ENCODE measurements around the gene TMEM131L.
A peak's percentile ranks its signal among the peaks of the same experiment; 100 is the strongest.

Gene TMEM131L

GRCh38 chr4:153592064-153592463, 125.9 kb downstream of the TMEM131L start:
- peaks cover 59% of the 10 kb centered on the region for H3K36me3 Mint-ChIP-seq (ENCODE audit: low read depth)
- H3K27me3 Mint-ChIP-seq (ENCODE audit: low read depth) = no peaks in the 10 kb centered on the region
- peaks cover 23% of the 10 kb centered on the region for H3K4me1 Mint-ChIP-seq
- H3K9me3 Mint-ChIP-seq = no peaks in the 10 kb centered on the region
- peak overlapping the region in 1 of 3 experiments; percentile 21 for H3K4me3 Mint-ChIP-seq
- H3K27ac Mint-ChIP-seq = peak overlapping the region; percentile 6 to 49 (median 42)
- no peak for TF ChIP-seq CTCF (IDR thresholded peaks at IDR 0.05; ENCODE audit: unreplicated experiment in 3 of 3)

GRCh38 chr4:153593161-153593560, 127.0 kb downstream of the TMEM131L start:
- TF ChIP-seq CTCF (IDR thresholded peaks at IDR 0.05; ENCODE audit: unreplicated experiment in 3 of 3) = no peak
- Mint-ChIP-seq H3K4me3 (no peak overlapping the region), H3K4me1 (peaks cover 23% of the 10 kb centered on the region), H3K27ac (no peak overlapping the region), H3K36me3 (ENCODE audit: low read depth) (peaks cover 60% of the 10 kb centered on the region), H3K9me3 (no peaks in the 10 kb centered on the region), H3K27me3 (ENCODE audit: low read depth) (no peaks in the 10 kb centered on the region)

- Mint-ChIP-seq H3K27me3 (ENCODE audit: low read depth) (no peaks in the 10 kb centered on the region), H3K4me3 (no peak overlapping the region), H3K36me3 (ENCODE audit: low read depth) (peaks cover 60% of the 10 kb centered on the region), H3K4me1 (peaks cover 23% of the 10 kb centered on the region), H3K9me3 (no peaks in the 10 kb centered on the region), H3K27ac (peak overlapping the region in 1 of 3 experiments; percentile 34)
- TF ChIP-seq CTCF (IDR thresholded peaks at IDR 0.05; ENCODE audit: unreplicated experiment in 3 of 3) = no peak
Measured at GRCh38 chr4:153594210-153594609, 128.1 kb downstream of the TMEM131L start.

- TF ChIP-seq CTCF (IDR thresholded peaks at IDR 0.05; ENCODE audit: unreplicated experiment in 3 of 3) = no peak
- peaks cover 23% of the 10 kb centered on the region for H3K4me1 Mint-ChIP-seq
- no peaks in the 10 kb centered on the region for H3K9me3 Mint-ChIP-seq
- H3K27ac Mint-ChIP-seq = no peak overlapping the region
- no peaks in the 10 kb centered on the region for H3K27me3 Mint-ChIP-seq (ENCODE audit: low read depth)
- H3K4me3 Mint-ChIP-seq = no peak overlapping the region
- H3K36me3 Mint-ChIP-seq (ENCODE audit: low read depth) = peaks cover 45% of the 10 kb centered on the region
Measured at GRCh38 chr4:153595894-153596601, 129.9 kb downstream of the TMEM131L start.

- H3K27ac Mint-ChIP-seq = no peak overlapping the region
- no peak for TF ChIP-seq CTCF (IDR thresholded peaks at IDR 0.05; ENCODE audit: unreplicated experiment in 3 of 3)
Measured at GRCh38 chr4:153602758-153603157, 136.6 kb downstream of the TMEM131L start.

GRCh38 chr4:153603258-153603657, 137.1 kb downstream of the TMEM131L start:
- peaks cover 51% of the 10 kb centered on the region for H3K36me3 Mint-ChIP-seq (ENCODE audit: low read depth)
- H3K27ac Mint-ChIP-seq = no peak overlapping the region
- no peak for TF ChIP-seq CTCF (IDR thresholded peaks at IDR 0.05; ENCODE audit: unreplicated experiment in 3 of 3)
- no peak overlapping the region for H3K4me3 Mint-ChIP-seq
- H3K4me1 Mint-ChIP-seq = no peaks in the 10 kb centered on the region
- H3K9me3 Mint-ChIP-seq = no peaks in the 10 kb centered on the region
- no peaks in the 10 kb centered on the region for H3K27me3 Mint-ChIP-seq (ENCODE audit: low read depth)

More at GRCh38 chr4:153602758-153603157, 136.6 kb downstream of the TMEM131L start:
- no peaks in the 10 kb centered on the region for H3K27me3 Mint-ChIP-seq (ENCODE audit: low read depth)
- H3K4me3 Mint-ChIP-seq = no peak overlapping the region
- H3K9me3 Mint-ChIP-seq = no peaks in the 10 kb centered on the region
- H3K36me3 Mint-ChIP-seq (ENCODE audit: low read depth) = peaks cover 55% of the 10 kb centered on the region
- H3K4me1 Mint-ChIP-seq = no peaks in the 10 kb centered on the region
